Measurements from ENCODE around the gene GATA6.

- TF ChIP-seq CTCF (optimal IDR thresholded peaks at IDR 0.05 in 1 of 3, IDR thresholded peaks at IDR 0.05 in 1 of 3, conservative IDR thresholded peaks at IDR 0.05 in 1 of 3; ENCODE audit: extremely low read depth in 1 of 3, insufficient read depth in 2 of 3, low read length in 3 of 3): no peak
- TF ChIP-seq EZH2 (IDR thresholded peaks at IDR 0.05; ENCODE audit: low read length): no peak
Measured at GRCh38 chr18:22163416-22164161, 5.8 kb upstream of the GATA6 start.

All from keratinocyte (primary cell).